SH-SY5Y (cell line): ENCODE data around the gene ATP6V0A4.

Source experiments
- GATA2 ChIP-seq: IDR thresholded peaks from 2 replicates; pipeline ENCODE4 v1.6.1; 2011; ENCODE audit warnings: mild to moderate bottlenecking, low read depth, low read length
- GATA3 ChIP-seq: IDR thresholded peaks from 2 replicates; pipeline ENCODE4 v1.6.1; 2011; ENCODE audit warnings: low read depth, mild to moderate bottlenecking, low read length, moderate library complexity

DNA sequence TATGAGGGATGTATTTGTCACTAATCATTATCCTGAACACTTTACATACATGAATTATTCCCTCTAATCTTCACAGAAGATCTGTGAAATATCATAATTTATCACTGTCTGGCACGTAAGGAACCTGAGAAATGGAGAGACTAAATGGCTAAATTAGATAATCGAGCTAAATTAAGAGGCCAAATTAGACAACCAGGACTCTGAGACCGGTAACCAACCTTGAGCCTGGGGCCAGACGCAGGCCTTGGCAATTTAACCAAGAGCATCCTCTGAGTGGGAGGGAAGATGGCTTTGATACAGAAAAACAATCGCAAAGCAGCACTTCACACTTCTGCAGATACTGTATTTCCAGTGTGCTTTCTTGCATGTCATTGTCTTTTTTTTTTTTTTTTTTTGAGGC is 118.2 kb downstream of the ATP6V0A4 start:
- peak; percentile 97 for TF ChIP-seq GATA2
- TF ChIP-seq GATA3 = peak; percentile 99; the same call in 1 of the 2 replicates
